LHCN-M2 (cell line): ENCODE measurements around the gene NRXN2. TPM values are rescaled to one million over a fixed set of nuclear protein-coding genes. Genes with fewer than 3 reads are reported as not detected.
A peak's percentile ranks its signal among the peaks of the same experiment; 100 is the strongest.

Experiments used
- DNase-seq: peaks from one replicate; pipeline ENCODE4 v3.0.0-alpha.2; 2012; ENCODE audit warnings: low read depth
- total RNA-seq: library from RNA; depleted of rRNA; stranded (reverse); fragments of >200 nt; gene quantifications from 2 replicates; pipeline ENCODE4 v1.2.3, GENCODE V29; 2014

The NRXN2 gene
- total RNA-seq, 1 experiment from 2014 or later, result 34.0 TPM

DNA sequence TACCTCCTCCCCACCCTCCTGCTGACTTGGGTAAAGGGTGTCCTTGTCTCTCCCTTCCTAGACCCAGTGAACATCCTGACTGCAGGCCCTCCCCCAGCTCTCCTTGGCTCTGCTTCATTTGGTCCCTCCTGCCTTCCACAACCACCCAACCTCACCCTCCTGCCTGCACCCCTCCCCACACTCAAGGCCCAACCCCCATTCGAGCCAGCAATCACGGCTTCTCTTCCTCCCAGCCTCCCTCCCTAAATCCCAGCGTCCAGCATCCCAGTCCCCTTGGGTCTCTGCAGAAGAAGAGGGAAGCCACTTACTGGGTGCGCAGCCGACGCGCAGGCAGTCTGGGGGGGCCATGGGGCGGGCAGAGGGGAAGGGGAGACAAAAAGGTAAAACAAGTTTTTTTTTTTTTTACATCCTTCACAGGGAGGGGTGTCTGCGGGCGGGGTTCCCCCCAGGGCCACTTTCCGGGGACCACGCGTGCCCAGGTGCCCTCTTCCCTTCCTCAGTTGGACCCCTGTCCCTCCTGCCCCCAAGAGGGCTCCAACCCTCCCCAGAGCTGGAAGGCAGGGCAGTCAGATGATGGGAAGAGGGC lies 69.5 kb downstream of the NRXN2 start:
- no peak for DNase-seq

DNA sequence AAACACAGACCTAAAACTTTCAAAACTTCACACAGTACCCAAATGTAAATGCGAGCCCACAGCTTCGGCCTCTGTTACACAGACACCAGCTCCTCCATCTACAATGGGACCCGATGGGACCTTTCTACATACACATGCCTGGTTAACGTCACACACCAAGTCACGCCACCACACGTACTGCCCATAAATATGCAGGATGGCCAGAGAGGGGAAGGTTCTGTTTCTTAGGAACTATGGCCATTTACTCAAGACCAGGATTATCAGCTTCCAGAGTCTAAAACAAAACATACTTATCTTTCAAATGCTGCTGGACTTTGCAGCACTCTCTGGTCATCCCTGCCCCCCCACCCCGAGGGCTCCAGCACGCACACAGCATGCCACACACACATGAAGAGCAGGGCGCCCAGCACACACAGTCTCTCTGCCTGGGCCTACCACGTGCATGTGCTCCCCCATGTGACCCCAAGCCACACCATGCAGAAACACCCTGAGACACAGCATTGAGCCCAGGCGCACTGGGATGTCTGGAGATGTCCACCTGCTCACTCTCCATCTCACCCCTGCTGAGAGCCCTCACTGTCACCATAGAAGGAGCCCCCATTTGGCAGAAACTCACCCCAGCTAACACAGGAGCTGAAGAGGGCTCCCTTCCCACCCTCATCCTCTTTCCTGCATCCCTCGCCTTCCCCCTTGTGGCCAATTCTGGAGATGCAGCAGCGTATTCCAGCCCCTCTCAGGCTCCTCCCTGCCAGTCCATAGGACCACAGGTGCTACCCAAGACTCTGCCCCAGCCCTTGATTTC lies 70.2 kb downstream of the NRXN2 start:
- DNase-seq, result peak; percentile 63

DNA sequence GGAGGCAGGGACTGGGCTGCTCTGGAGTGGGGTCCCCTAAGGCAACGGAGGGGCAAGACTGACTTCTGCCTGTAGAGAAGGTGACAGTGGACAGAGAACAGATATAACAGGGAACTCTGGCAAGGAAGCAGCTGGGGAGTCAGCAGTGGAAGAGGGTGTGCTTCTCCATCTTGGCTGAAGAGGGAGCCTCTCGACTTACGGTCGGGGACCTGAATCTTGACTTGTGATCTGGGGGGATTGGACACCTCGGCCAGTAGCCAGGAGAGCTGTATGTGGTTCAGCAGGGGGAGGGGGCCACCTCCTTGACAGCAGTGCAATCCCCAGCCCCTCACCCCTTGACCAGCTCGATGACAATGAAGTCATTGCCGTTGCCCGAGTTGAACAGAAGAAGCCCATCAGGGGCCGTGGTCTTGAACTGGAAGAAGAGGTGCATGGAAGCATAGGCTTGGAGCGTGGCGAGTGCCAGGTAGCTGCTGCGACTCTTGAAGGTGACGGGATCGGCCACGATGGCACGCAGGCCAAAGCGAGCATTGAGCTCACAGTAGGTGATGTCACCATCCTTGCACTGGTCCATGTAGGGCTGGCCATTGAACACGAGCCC lies 72.0 kb downstream of the NRXN2 start:
- no peak for DNase-seq

DNA sequence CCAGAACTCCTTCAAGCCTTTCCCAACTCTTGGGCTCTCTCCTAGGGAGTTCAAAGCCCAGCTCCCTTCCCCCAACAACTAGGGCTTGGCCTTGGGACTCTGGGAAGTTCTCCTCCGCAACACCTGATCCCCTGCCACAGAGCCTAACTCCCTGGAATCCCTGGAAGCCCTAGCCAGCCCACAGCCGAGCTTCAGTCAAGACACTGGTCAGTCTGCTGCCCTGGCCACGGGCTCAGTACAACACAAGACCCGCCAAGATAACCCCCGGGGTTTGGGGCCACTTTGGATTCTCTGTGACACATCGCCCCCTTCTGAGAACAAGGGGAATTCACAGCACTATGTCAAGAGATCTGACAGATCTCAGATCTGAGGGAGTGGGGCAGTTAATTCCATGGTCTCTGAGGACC lies 73.7 kb downstream of the NRXN2 start:
- DNase-seq, result no peak

DNA sequence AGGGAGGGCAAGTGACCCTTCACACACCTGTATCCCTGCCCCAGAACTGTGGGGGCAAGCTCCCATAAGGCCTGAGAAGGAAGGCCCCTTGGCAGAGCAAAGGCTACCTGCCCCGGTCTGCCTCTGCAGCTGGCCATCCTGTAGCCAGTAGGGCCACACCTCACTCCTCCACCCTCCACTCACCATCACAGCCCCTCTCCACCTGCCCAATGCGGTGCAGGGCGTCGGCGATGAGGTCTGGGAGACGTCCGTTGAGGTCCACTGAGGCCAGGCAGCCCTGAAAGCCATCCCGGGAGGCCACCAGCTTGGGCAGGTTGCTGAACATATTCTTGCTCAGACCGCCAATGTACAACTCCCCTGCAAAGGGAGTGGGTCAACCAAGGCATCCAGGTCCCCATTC lies 74.4 kb downstream of the NRXN2 start:
- no peak for DNase-seq

DNA sequence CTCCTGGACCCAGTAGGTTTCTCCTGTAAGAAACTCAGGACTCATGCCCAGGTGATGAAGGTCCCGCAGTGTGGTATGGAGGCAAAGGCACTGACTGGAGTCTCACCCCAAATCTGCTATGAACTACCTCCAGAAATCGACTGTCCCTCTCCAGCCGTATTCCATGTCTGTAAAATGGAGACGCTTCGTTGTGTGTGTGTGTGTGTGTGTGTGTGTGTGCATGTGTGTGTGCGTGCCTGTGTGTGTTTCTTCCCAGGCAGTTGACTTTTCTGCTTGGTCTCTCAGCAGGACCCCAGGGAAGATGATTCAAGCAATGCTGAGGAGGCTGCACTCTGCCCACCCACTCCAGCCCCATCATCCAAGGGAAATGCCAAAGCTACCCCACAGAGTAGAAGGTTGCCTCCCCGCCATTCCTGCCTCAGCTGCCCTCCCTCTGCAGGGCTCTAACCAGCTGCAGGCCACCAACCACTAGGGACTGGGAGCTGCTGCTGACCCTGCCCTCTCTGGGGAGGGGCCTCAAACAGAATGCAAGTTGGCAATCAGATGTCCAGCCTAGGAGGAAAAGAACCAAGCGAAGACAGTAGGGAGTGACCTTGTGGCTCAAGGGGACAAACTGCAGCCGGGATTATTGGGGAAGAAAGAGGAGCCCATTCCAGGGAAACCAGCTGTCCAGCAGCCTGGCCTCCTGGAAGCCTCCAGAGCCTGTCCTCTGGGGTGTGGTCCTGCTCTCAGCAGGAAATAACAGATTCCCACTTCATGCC lies 75.8 kb downstream of the NRXN2 start:
- DNase-seq, result no peak

DNA sequence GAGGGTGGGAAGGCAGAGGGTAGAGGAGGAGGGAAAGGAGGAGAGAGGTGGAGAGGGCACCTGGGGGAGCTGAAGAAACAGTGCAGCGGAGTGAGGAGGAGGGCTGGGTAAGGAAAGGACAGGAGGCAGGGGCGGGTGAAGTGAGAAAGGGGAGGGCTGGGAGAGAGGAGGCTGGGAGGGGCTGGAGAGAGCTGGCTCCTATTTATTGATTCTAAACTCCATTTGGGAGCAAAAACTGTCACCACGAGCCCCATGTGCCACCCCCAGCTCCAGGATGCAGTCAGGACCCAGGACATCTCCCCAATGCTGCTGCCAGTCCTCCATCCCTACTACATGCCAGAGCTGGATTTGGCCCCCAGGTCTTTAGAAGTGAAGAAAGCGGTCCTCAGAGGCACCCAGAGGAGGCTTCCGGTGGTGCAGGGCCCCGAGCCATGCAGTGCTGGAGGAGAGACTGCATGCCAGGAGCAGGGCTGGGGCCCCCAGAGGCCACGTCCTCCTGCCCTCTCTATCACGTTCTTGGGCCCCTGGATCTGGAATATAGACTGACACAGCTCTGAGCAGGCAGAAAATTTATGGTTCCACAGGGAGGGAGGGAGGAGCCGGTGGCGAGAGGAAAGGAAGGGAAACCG lies 78.2 kb downstream of the NRXN2 start:
- no peak for DNase-seq

DNA sequence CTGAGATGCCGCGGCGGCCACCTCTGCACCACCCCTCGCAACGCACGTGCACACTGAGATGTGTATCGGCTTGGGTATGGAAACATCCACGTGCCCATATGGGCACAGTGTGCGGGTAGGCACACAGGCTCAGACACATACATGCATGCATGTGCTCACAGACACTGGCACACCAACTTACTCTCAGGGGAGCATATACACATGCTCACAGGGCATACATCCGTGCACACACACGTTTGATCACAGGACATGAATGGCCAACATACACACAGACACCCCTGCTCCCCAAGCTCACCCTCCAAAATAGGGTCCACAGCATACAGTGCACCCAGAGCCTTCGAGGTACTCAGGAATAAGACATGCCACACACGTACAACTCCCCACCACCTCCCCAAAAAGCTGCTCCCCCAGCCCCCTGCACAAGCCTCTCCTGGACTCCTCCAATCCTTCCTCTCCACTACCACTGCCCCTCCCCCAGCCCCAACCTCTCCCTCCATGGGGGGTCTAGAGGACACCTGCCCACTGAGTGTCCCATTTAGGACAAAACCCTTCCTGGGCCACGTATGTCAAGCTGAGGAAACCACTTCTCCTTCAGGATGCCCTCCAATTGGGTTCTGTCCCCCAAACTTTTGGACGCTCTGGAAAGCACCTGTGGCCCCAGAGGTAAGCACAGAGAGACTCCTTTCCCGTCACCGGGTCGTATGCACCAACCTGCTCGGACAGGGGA lies 78.9 kb downstream of the NRXN2 start:
- DNase-seq, result no peak

DNA sequence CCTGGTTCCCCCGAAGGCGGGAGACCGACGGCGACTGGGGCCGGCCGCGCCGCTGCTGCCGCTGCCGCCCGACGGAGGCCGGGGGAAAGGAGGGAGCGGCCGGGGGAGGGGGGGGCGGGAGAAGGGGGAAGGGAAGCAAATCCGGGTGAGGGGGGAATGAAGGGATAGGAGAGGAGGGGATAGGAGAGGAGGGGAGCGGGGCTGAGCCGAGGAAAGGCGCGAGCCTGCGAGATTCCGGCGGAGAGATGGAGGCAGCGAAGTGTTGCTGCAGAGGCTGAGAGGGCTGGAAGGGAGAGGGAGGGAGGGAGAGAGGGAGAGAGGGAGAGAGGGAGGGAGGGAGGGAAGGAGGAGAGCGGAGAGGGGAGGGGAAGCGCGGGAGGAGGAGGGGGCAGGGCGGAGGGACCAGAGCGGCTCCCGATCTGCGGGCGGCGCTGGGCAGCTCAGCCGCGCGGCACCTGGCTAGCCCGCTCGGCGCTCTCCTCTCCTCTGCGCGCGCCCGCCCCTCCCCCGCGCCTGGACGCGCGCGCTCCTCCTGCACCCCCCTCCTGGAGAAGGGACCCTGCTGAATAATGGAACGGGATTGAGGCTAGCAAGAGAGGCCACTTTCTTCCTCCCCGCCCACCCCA lies 79.6 kb downstream of the NRXN2 start:
- DNase-seq, result no peak

DNA sequence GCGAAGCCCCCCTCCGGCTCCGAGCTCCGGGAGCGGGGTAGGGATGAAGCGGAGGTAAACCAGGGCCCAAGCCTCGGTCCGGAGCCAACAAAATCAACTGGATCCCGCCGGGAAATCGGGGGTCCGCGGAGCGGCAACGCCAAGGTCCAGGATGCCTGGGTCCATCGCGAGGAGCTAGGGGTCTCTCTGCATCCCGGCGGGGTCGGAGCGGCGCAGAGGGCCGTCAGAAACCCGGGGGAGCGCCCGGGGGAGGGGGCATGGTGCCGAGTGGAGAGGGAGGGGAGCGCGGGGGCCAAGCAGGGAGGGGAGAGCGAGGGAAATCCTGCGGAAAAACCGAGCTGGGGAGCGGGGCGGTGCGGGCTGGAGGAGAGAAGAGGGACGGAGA lies 80.1 kb downstream of the NRXN2 start:
- DNase-seq, result no peak

DNA sequence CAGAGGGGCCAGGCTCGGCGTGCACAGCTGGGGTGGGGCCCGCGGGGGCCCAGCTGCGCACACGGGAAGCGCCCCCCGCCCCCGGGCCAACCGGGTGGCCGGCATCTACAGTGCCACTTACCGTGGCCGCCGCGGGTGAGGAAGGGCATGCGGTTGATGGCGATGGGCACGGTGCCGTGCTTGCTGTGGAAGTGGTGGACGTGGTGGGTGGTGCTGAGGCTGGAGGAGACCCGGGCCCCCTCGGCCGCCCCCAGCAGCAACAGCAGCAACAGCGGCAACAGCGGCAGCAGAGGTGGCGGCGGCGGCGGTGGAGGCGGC lies 80.6 kb downstream of the NRXN2 start:
- DNase-seq, result no peak

DNA sequence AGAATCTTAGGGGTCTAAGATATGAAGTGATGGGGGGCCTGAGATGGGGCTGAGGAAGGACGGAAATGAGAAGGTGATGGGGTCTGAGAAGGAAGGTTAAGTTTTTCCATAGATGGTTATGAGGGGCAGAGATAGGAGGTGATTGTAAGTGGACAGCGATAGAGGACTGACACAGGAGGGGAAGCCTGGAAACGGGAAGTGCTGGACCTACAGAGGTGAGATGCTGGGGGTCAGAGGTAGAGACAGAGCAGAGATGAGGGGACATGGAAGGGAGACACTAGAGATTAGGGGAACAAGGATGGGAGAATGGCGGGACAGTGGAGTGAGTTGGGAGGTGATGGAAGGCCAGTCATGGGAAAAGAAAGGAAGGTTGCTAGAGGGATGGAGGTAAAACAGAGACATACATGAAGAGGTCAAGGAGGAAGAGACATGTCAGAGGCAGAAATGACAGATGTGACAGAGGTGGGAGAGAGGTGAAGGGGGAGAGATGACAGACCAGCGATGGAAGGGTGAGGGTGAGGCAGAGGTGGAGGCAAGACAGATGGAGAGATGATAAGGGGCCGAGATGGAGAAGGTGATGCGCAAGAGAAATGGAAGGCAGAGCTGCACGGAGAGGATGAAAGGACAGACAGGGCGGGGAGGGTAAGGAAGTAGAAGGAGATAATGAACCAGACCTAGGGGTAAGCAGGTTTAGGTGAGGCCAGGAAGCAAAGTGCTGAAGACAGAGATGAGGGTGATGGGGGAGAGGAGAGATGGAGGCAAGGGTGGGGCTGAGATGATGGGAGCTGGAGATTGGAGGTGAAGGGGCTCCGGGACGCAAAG lies 81.2 kb downstream of the NRXN2 start:
- DNase-seq, result no peak

DNA sequence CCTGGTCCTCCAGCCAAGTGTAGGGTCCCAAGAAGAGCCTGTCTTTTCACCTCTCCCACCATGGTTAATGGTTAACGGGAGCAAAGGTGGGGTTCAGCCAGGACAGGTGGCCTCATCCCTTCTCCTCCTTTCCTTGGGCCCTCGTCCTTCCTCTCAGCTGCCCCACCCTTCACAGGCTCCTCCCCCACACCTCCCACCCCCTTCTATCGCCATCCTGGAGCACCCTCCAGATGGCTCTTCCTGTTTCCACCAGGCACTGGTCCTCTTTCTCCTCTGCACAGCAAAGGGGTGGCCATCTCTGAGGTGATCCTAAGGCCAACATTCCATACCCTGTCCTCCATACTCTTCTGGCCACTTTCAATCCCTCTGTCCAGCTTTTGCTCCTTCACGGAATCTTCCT lies 83.1 kb downstream of the NRXN2 start:
- DNase-seq, result no peak

DNA sequence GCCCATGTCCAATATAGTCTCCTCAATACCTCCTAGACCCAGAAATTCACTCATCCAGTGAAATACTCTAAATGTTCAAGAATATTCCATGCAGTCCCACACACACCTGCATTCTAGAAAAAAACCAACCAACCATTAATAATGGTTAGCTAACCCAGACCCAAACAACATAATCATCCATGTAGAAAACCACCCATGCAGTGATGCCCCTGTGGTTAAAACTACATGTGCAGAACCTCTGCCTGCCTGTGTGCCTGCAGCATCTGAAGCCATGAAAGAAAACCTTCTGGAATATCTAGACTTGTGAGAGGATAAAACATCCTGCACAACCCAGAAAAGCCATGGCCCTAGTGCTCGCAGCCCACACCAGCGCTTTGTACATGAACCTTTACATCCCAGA lies 84.2 kb downstream of the NRXN2 start:
- DNase-seq, result no peak

DNA sequence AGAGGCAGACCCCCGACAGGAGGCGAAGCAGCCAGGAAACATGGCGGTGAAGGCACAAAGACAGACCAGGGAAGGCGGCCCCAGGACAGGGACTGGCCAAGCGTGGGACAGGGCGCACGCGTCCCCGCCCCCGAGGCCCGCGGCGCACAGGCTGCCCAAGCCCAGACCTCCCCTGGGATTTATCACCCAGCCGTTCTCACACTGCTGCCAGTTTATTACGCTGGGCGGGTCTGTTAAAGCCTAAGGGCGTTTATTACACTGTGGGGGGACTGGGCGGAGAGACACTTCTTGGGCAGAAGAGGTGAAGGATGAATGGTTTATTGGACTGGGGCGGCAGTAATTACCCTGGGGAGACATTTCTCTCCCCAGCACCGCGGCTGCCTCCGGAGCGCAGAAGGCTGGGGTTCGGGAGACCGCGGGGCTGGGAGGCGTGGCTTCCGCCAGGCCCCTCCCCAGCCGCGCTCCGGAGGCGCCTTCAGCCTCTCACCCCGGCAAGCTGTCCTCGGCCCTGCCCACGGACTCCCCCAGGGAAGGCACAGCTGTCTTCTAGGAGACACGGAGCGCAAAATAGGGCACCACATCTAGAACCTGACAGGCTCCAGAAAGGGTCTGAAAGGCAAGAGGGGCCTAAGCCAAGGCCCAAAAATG lies 84.9 kb downstream of the NRXN2 start:
- no peak for DNase-seq

DNA sequence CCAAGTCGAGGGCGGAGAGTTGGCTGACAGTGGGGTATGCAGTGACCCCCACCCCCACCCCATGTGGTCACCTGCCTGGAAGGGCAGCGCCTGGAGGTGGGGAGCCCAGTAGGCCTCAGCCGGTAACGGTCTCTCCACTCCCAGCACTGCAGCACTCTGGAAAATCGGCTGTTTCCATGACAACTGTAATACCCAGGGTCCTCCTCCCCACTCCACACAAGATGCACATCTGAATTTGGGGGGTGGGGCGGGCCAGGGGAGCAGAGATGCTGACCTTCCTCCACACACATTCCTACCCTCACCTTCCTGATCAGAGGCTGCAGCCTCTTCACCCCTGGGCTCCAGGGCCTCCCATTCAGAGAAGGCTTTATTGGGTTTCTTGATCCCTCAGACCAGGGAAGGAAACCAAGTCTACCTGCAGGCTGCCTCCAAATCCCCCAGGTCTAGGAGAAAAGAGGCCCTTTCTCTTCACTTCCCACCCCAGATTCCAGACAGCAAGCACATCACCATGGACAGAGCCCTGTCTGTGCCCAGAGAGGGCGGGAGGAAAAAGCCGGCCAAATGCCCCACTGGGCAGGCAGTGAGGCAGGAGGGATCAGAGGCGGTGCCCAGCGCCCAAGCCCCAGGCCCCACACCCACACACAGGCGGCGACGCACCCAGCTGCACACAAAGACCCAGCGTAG lies 85.5 kb downstream of the NRXN2 start:
- no peak for DNase-seq

DNA sequence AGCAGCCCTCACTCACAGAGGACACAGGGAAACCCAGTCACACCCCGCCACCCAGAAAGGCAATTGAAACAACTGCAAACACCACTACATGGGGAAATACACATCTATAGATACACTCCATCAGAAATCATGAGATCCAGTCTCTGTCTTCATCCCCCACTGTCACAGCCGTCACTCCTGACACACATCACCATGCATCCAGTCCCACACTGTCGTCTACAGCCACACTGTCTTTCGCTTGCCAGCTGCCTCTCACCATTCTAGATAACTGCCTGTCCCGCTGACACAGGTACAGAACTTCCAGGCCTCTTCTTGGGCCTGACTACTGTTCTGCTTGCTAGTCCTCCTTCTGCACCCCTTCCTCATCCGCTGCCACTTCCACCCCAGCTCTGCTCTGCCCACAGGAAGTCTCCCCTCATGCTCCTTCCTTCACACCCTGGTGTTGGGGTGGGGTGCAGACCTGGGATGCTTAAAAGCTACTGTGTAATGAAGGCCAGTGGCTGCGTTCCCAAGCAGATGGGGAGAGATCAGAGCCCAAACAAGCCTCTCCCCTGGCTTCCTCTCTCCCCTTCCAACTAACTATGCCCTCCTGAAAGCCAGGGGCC lies 89.3 kb downstream of the NRXN2 start:
- no peak for DNase-seq

DNA sequence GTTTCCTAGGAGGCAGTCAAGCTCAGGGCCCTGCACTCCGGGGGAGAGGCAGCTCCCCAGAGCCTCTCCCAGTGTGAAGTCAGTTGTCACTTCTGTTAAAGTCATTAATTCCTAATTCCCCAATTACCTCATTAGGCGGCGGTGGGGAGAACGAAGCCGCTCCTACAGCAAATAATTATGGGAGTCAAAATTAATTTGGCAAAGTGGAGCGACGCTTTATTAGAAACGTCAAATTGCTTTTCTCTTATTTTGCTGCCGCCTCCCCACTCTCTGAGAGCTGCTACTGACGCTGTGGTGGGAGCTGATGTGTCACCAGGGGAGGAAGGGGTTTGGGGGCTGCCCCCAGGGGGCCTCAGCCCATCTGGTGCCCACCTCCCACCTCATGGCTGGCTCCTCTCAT lies 90.3 kb downstream of the NRXN2 start:
- DNase-seq, result no peak

DNA sequence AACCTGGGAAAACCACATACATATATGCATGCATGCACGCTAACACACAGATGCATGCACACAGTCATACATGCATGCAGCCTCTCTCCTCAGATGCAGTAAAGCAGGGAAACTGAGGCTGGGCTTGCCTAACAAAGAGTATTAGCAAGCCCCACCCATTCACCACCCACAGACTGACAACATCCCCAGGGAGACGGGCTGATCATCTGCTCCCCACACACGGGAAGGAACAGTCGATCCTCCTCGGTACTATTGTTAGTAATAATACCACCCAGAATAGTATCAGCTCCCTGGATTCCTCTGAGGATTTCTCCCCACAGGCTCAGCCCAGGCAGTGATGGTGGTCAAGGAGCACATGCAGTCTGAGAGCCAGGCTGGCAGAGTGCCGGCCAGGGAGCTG lies 90.8 kb downstream of the NRXN2 start:
- DNase-seq, result no peak
